ENCODE data around the gene RGPD5. TPM values are rescaled to one million over a fixed set of nuclear protein-coding genes. Genes with fewer than 3 reads are reported as not detected.
A peak's percentile ranks its signal among the peaks of the same experiment; 100 is the strongest.
"Not testable (repeated sequence)": the region's sequence is repeated elsewhere in the genome, so short reads cannot be mapped to it uniquely, and the experiment has no call there.

The RGPD5 gene
- 86.0 to 111 TPM (median 95.0 TPM) in 3 replicates for total RNA-seq

DNA sequence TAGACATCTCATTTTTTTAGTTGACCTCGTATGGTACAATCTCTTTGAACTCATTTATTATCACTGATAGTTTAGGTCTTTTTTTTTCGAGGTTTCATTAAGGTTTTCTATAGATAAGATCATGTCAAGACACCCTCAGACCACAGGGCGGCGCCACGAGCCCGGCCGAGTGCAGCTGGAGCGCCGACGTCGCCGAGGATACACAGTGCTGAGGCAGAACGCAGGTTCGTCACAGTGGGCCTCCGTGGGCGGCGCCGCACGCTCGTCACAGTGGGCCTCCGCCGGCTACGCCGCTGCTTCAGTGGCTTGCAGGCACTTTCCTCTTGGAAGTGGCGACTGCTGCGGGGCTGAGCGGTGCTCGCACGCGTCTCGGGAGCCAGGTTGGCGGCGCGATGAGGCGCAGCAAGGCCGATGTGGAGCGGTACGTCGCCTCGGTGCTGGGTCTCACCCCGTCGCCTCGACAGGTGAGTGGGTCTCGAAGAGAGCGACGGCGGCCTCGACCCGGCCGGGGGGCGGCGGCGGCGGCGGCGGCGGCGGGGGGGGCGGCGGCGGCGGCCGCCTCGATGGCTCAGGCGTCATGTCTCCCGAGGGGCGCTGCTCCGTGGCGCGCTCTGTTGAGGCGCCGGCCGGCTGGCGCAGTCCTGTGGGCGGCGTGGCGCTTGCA, at the start of gene RGPD5:
Gene RGPD5, plus strand, starts transcription at position 232 of the 664 bp plus-strand sequence. Its CDS starts 161 bp downstream, at position 393.
- not testable (repeated sequence) for H3K9me3 Mint-ChIP-seq; DNase-seq (ENCODE audit: low spot score in 2 of 2, unreplicated experiment in 2 of 2); H3K27ac Mint-ChIP-seq; H3K4me3 Mint-ChIP-seq; H3K4me1 Mint-ChIP-seq; H3K27me3 Mint-ChIP-seq (ENCODE audit: low read depth); H3K36me3 Mint-ChIP-seq

DNA sequence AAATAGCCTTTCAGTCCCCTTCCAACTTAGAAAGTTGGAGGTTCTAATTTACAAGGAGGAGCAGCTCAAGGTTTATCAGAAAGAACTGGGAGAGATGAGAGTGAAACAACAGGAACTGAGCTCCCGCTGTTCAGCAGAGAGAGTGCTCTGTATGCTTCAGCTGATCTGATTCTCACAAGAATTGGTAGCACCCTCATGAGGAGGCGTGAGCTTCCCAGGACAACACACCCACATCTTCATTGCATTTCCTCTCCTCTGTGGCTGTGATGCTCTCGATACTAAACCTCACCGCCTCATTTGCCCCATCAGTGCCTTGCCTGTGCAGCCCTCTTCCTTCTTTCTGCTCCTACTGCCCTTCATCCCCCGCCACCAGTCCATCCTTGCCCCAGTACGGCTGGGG, 42.5 kb upstream of the RGPD5 start:
- DNase-seq (ENCODE audit: low spot score in 2 of 2, unreplicated experiment in 2 of 2); H3K4me1 Mint-ChIP-seq; H3K9me3 Mint-ChIP-seq; H3K27me3 Mint-ChIP-seq (ENCODE audit: low read depth); H3K27ac Mint-ChIP-seq; H3K4me3 Mint-ChIP-seq; H3K36me3 Mint-ChIP-seq: not testable (repeated sequence)

DNA sequence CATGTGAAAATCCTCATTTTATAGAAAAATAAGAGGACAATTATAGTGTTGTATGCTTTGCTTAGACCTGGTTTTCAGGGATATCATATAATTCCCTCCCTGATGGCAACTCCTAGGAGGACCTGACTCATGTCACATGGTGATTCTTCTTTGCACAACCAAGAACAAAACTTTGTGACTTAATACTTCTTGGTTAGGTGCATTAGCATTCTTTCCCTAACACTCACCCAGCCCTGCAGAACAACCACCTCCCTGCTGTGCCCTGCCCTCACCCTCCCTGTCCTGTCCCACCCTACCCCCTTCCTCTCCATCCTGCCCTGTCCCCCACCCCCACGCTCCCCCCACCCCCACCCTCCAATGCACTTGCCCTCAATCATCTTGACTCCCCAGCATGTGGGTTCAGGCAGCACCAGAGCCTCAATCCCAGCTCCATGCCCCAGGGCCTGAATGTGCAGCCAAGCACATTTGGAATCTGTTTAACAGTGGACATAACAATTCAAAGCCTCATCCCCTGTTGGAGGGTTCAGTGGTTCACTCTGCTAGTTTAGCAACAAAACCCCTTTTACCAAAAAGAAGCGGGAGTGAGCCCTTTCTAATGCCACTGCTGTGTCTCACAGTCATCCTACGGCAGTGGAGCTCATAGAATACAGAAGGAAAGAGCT, 36.8 kb upstream of the RGPD5 start:
- H3K27ac Mint-ChIP-seq; H3K4me3 Mint-ChIP-seq; H3K9me3 Mint-ChIP-seq; DNase-seq (ENCODE audit: low spot score in 2 of 2, unreplicated experiment in 2 of 2); H3K36me3 Mint-ChIP-seq; H3K27me3 Mint-ChIP-seq (ENCODE audit: low read depth); H3K4me1 Mint-ChIP-seq: not testable (repeated sequence)

DNA sequence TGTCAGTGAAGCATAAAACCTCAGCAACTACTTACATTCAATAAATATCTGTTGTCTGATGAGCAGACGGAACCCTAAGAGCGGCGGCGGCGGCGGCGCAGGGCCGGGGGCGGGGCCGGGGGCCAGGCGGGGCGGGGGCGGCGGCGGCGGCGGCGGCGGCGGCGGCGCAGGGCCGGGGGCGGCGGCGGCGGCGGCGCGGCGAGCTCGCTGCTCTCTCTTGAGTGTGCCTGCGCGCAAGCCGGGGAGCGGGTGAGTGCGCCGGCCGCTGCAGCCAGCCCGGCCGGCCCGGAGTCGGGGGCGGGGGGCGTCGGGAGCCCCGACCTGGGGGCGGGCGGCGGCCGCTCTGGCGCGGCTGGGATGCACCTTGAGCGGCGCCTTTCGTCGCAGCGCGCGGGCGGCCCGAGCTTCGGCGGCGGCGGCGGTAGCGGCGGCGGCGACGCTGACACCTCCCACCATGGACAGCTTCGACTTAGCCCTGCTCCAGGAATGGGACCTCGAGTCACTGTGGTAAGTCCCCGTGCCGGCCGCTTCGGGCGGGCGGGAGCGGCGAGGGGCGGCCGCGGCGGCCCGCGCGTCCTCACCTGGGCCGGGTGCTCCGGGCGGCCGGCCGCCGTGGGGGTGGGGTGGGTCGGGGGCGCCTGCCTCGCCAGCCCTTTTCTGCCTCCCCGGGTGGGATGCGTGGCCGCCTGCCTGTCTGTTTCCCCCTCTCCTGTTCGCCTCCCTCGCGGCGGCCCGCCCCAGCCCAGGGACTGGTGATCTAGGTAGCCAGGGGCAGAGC, 33.7 kb upstream of the RGPD5 start:
- DNase-seq (ENCODE audit: low spot score in 2 of 2, unreplicated experiment in 2 of 2); H3K27me3 Mint-ChIP-seq (ENCODE audit: low read depth); H3K27ac Mint-ChIP-seq; H3K36me3 Mint-ChIP-seq; H3K9me3 Mint-ChIP-seq; H3K4me1 Mint-ChIP-seq: not testable (repeated sequence)
- peak overlapping the region; percentile 49 for H3K4me3 Mint-ChIP-seq

DNA sequence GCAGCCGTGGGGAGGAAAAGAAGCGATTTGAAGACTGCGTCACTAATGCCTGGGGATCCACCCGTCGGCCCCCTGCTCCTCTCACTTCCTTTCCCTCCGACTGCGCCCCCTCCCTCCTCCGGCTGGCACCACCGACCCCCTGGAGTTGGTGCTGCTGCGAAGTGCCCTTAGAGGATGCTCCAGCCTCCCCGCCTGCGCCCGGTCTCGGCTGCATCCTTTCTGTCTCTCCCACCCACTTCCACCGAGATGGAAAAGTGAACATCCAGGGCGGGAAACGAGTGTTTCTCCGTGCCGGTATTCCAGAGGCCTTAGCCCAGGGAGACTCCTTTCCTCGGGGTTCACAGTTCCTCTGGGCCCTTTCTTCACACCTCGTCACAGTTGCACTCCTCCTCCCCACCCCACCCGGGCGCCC, 33.1 kb upstream of the RGPD5 start:
- not testable (repeated sequence) for H3K4me3 Mint-ChIP-seq; H3K36me3 Mint-ChIP-seq; H3K4me1 Mint-ChIP-seq; H3K27ac Mint-ChIP-seq; H3K9me3 Mint-ChIP-seq; H3K27me3 Mint-ChIP-seq (ENCODE audit: low read depth); DNase-seq (ENCODE audit: low spot score in 2 of 2, unreplicated experiment in 2 of 2)

DNA sequence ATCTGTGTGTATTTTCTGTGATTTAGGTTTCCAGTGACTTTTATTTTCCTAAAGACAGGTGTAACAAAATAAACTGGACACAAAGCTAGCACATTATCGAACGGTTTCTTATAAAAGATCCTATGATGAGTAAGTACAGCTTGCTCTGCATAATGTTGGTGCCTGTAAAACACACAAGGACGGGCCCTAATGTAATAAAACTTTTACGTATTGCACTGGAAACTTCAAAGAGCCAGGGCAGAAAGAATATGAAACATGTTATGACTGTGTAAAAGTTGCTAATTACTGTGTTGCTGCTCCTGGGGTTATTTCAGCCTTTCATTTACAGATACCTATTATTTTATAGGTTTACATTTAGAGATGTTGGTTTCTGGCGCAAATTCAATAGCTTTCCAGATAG, 32.1 kb upstream of the RGPD5 start:
- H3K36me3 Mint-ChIP-seq; DNase-seq (ENCODE audit: low spot score in 2 of 2, unreplicated experiment in 2 of 2); H3K27ac Mint-ChIP-seq; H3K4me1 Mint-ChIP-seq; H3K4me3 Mint-ChIP-seq; H3K27me3 Mint-ChIP-seq (ENCODE audit: low read depth); H3K9me3 Mint-ChIP-seq: not testable (repeated sequence)

DNA sequence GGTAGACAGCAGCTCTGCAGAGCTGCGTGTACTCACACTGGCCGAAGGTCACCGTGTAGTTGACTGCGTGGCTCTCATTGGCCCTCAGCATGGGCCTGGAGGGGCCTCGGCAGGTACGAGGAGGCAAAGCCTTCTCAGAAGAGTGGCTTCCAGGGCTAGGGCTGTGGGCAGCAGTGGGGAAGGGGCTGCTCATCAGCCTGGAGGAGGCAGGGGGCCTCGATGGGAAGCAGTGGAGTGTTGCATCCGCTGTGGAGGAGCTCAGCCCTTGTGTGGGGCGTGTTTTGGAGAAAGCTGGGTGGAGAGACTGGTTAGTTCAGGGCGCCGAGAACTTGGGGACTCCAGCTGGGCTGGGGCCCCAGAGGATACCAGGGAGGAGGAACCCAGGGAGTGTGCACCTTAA, 28.0 kb upstream of the RGPD5 start:
- not testable (repeated sequence) for H3K9me3 Mint-ChIP-seq; H3K36me3 Mint-ChIP-seq; H3K27me3 Mint-ChIP-seq (ENCODE audit: low read depth); H3K4me1 Mint-ChIP-seq; DNase-seq (ENCODE audit: low spot score in 2 of 2, unreplicated experiment in 2 of 2); H3K27ac Mint-ChIP-seq; H3K4me3 Mint-ChIP-seq

DNA sequence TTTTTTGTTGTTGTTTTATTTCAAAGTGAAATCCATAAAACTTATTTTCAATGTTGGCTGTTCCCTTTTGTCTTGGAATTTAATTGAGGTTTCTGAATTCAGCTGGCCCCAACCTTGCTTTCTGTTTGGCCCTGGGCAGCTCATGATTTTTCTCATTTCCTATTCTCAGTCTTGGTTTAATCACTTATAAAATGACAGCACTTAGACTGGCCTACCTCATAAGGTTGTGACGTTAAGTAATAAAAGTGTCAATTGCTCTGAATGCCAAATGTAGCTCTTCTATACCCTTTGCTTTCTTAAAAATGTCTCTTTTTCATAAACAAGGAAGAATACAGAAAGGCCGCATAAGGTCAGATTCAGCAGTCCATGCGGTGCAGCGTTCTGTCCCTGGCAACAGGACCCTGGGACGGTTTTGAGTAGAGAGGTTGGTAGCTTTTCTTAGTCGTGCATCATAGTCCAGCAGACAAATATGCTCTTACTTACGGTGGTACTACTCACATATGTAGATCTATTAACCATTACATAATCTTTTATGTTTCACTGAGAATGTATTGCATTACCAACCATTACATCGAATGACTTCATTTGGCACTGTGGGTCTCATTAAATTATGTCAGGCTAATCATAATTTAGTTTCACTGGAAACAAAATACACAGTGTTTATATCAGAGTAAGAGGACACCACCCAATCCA, 27.1 kb upstream of the RGPD5 start:
- H3K9me3 Mint-ChIP-seq; H3K27me3 Mint-ChIP-seq (ENCODE audit: low read depth); H3K36me3 Mint-ChIP-seq; H3K4me1 Mint-ChIP-seq; H3K27ac Mint-ChIP-seq; DNase-seq (ENCODE audit: low spot score in 2 of 2, unreplicated experiment in 2 of 2); H3K4me3 Mint-ChIP-seq: not testable (repeated sequence)

DNA sequence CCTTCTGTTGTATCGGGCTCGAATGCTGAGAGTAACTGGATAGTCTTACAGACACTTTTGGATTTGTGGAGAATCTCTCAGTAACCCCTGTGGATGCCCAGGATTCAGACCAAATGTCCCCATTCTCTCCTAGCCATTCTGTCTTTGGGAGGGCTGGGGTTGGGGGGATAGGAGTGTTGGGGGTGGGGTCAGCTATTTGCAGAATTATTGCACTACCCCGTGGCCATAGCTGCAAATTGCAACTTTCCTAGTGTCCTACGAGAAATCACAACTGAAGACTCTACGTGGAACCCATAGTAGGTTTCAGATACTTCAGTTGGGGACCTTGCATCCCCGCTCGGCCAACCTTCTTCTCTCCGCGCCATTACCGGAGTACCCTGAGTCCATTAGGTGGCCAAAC, 25.2 kb upstream of the RGPD5 start:
- not testable (repeated sequence) for H3K9me3 Mint-ChIP-seq; H3K4me3 Mint-ChIP-seq; H3K36me3 Mint-ChIP-seq; H3K27me3 Mint-ChIP-seq (ENCODE audit: low read depth); H3K4me1 Mint-ChIP-seq; H3K27ac Mint-ChIP-seq; DNase-seq (ENCODE audit: low spot score in 2 of 2, unreplicated experiment in 2 of 2)

DNA sequence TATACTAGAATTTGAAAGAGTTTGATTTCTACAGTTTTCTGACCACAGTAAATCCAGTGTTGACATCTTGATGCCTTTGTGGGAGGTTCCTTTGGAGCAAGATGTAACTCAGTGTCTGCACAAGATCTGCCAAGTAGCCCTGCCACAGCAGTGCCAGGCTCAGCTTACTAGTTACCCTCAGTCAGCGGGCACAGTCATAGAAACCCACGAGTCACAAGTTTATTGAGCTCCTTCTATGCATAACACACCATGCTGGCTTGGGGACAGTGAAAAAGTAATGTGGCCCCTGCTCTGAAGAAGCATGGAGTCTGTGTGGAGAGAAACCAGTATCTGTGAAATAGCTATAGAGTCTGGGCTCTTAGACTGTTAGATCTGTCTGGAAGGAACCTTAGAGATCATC, 15.0 kb upstream of the RGPD5 start:
- not testable (repeated sequence) for H3K27me3 Mint-ChIP-seq (ENCODE audit: low read depth); H3K36me3 Mint-ChIP-seq; H3K9me3 Mint-ChIP-seq; H3K4me1 Mint-ChIP-seq; H3K4me3 Mint-ChIP-seq; H3K27ac Mint-ChIP-seq; DNase-seq (ENCODE audit: low spot score in 2 of 2, unreplicated experiment in 2 of 2)

DNA sequence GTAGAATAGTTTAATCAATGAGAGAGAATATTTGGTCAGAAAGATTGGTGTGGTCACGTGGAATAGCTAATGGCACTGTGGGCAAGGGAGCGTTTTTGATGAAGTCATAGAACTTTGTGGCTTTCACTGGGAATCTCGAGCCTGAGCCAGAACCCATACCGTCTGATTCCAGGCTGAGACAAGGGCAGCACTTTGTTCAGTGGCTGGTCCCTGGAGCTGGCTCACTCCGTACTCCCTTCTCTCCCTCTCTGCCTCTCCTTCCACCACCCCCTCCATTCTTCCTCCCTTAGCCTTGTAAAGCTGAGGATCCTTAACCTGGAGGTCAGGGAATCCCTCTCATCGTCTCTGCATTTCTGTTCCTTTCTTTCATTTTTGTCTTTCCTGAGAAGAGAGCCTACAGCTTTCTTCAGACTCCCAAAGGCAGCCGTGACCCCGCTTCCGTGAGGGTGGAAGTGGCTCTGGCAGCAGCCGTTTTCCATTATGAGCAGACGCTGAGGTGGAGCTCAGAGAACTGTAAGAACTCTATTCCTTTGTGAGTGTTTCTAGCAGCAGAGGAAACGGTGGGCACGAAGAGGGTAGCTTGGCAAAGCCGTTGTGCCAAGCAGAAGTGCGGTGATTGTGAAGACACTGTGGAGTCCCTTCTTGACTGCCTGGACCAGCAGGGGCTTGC, 12.8 kb upstream of the RGPD5 start:
- H3K9me3 Mint-ChIP-seq; H3K36me3 Mint-ChIP-seq; H3K27me3 Mint-ChIP-seq (ENCODE audit: low read depth); DNase-seq (ENCODE audit: low spot score in 2 of 2, unreplicated experiment in 2 of 2); H3K27ac Mint-ChIP-seq; H3K4me3 Mint-ChIP-seq; H3K4me1 Mint-ChIP-seq: not testable (repeated sequence)

DNA sequence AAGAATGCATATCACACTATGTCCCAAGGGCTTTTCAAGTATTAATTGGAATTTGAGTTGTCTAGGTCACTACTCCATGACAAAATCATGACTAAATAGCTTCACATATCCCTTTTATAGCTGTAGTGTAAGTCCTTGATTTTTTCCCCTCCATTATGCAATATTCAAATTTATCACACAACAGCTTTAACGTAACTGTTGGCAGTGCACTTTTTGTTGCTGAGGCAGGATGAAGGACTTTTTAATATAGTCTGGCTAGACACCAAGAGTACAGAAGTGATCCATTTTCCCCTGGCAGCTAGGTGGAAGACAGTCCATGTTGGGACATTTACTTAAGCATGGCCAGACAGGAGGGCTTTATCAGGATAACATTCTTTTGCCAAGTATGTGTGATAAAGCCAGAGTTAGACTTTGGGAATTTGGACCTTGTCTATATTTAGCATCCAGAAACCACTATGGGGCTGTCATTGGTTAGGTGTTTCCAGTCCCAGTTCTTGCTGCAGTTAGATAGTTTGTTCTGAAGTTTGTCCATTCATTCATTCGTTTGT, 11.6 kb upstream of the RGPD5 start:
- H3K27ac Mint-ChIP-seq; DNase-seq (ENCODE audit: low spot score in 2 of 2, unreplicated experiment in 2 of 2): not testable (repeated sequence)

DNA sequence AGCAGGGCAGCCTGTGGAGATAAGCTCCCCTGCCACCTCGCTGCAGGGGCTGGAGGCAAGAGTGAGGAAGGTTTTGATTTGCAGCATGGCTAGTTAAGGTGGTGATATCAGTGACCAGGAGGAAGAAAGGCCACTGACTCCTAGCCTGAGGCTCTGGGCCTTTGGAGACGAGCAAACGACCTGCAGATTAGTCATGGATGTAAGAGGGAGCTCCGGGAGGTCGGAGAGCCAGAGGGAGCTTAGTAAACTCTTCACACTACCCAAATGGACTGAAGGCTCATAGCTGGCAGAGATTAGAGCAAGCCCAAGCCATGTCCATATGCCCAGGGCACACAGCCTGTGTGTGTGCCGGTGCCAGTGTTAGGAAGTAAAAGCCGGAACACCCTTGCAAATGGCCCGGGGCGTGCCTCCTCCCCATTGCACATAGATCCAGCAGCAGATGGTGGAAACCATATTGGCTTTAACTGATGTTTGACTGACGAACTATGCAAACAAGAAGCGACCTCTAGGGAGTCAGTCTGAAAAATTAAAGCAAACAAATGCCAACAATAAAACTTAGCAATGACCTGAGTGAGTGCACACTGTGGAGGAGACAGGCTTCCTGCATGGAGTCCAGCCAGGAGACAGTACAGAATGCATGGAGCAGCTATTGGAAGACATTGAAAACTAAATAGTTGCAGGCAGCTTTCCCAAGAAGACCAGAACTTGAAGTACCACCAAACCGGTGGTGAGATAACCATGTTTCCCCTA, 2.4 kb upstream of the RGPD5 start:
- not testable (repeated sequence) for DNase-seq (ENCODE audit: low spot score in 2 of 2, unreplicated experiment in 2 of 2); H3K9me3 Mint-ChIP-seq; H3K4me1 Mint-ChIP-seq; H3K27ac Mint-ChIP-seq; H3K27me3 Mint-ChIP-seq (ENCODE audit: low read depth); H3K36me3 Mint-ChIP-seq; H3K4me3 Mint-ChIP-seq

More for the DNA sequence above, 11.6 kb upstream of the RGPD5 start:
- not testable (repeated sequence) for H3K4me1 Mint-ChIP-seq; H3K4me3 Mint-ChIP-seq; H3K27me3 Mint-ChIP-seq (ENCODE audit: low read depth); H3K9me3 Mint-ChIP-seq; H3K36me3 Mint-ChIP-seq

All from mesothelial cell of epicardium (in vitro differentiated cells).